PC-3 (cell line): ENCODE data around the gene PLCB4.

Source experiments
- EZH2 ChIP-seq: fragments of 300-600 bp; sonication (generic); IDR thresholded peaks from one replicate; pipeline ENCODE4 v1.6.1; 2017; ENCODE audit warnings: antibody characterized with exemption, mild to moderate bottlenecking, low read length; ENCODE audit not compliant: unreplicated experiment
- EZH2phosphoT487 ChIP-seq: fragments of 300-600 bp; sonication (generic); IDR thresholded peaks from 2 replicates; pipeline ENCODE4 v1.6.1; 2018; ENCODE audit warnings: mild to moderate bottlenecking, antibody characterized with exemption, low read length, borderline replicate concordance
- TF ChIP-seq, protein P1 (sequence below): fragments of 300-600 bp; sonication (generic); conservative IDR thresholded peaks from 2 replicates; pipeline ENCODE4 v1.5.1; 2017; ENCODE audit warnings: antibody characterized with exemption, low read depth, mild to moderate bottlenecking, low read length

DNA sequence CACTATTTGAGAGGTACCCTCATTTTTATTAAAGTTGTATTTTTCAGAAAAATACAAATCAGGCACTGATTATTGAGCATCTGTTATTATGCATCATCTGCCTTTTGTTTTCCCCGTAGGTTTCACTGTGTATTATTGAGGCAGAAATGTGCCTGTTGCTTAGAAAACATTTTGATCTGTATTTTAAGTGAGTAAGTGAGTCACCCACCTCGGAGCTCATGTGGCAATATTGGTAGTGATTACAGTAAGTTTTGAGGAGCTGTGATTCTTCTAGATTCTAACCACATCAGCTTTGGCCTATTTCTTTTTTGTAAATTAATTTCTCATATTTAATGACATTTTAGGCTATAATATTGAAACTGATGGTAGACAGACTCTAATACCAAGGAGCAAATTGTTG lies 385.9 kb downstream of the PLCB4 start:
- TF ChIP-seq, protein P1, sequence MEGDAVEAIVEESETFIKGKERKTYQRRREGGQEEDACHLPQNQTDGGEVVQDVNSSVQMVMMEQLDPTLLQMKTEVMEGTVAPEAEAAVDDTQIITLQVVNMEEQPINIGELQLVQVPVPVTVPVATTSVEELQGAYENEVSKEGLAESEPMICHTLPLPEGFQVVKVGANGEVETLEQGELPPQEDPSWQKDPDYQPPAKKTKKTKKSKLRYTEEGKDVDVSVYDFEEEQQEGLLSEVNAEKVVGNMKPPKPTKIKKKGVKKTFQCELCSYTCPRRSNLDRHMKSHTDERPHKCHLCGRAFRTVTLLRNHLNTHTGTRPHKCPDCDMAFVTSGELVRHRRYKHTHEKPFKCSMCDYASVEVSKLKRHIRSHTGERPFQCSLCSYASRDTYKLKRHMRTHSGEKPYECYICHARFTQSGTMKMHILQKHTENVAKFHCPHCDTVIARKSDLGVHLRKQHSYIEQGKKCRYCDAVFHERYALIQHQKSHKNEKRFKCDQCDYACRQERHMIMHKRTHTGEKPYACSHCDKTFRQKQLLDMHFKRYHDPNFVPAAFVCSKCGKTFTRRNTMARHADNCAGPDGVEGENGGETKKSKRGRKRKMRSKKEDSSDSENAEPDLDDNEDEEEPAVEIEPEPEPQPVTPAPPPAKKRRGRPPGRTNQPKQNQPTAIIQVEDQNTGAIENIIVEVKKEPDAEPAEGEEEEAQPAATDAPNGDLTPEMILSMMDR: no peak
- TF ChIP-seq EZH2 (no peak), EZH2phosphoT487 (no peak)
